ACHN (cell line): ENCODE results near the gene FAM117A.
A peak's percentile ranks its signal among the peaks of the same experiment; 100 is the strongest.

Experiments
- DNase-seq: peaks from one replicate; pipeline ENCODE4 v3.0.0-alpha.2; 2015
- in situ Hi-C: cut with HindIII; loops from 2 replicates; pipeline ENCODE4 v1.10.0; 2017; ENCODE audit warnings: low sequenced_read_pairs, low pct_ligation_motif_present, low pct_unique_long_range_greater_than_20kb

The FAM117A gene

DNA sequence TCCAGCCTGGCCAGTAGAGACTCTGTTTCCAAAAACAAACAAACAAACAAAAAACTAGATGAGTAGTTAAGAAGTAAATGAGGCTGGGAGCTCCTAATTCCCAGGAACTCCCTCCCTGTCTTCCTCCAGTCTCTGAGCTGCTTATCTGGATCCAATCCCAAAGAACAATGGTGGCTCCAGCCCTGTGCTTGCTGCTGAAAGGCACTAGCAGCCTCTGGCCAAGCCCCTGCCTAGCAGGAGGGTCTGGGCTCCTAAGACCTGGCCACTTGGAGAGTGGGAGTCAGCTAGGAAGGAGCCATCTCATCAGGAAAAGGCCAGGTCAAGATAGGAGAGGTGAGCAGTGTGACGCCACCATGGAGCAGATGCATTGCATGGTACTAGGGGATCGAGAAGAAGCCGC lies 41.9 kb downstream of the FAM117A start:
- in situ Hi-C loops = no loop called here
- DNase-seq = no peak

DNA sequence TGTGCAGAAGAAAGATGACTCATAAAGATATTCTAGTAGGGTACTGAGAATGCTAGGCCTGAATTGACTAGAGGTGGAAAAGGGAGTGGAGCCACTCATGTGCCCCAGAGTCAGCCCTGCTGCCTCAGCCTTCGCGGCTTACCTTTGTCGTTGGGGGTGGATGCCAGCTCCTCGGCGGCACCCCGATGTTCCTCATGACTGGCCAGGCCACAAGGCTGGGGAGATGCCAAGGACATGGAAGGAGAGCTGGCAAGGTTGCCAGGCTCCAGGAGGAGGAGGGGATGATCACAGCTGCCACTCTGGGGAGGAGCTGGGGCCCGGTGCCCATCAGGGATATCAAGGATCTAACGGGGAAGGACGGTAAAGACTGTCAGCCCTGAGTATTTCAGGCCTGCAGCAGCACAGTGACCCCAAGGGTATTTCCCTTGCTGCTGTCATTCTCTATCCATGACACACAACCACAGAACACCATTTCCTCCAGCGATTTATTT lies 46.5 kb downstream of the FAM117A start:
- no peak for DNase-seq
- in situ Hi-C loops = no loop called here

DNA sequence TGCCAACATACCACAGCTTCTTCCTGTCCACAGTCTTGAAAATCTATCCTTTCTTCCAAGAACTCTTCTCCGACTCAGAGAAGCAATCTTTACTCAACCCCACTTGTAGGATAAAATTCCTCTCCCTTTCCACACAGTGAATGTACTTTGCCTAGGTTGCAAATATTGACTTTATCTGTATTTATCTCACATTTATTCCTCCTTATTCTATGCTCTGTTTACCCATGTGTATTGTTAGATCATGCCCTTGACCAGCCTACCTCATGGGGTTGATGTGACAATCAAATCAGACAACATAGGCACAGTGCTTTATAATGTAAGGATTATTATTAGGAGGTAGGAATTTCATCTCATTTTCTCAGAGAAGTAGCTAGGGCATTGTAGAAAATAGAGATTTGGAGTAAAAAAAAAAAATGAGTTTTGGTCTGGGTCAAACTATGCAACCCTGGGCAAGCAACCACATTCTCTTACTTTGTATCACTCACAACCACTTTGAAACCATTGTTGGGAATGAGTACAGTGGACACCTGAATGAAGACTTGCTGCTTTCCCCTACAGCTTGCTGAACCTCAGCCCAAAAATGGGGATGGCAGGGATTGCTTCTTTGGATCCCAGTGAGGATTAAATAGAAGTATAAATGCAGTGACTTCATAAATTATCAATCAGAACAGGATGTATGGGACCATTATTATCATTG lies 47.1 kb downstream of the FAM117A start:
- in situ Hi-C loops = no loop called here
- DNase-seq = no peak

DNA sequence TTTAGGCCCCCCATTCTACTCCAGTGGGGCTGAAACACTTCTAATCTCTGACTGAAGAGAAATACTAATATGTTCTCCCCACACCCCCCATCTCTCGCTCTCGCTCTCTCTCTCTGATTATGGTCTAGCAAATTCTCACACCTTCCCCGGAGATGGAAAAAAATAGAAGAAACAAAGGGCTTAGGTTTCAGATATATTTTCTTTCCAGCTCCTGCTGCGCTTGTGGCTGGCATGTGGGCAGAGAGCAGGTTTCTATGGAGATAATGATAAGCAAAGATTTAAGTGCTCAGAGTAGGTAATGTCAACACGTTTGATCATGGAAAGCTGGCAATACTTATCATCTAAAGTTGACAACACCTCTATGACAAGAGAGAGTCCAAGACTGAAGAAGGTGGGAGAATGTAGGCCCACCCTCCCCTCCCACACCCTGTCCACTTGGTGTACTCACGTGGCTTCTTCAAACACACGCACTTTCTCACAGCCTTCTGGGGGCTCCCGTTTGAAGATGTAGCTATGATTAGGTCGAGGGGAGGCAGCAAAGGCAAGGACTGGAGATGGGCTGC lies 48.1 kb downstream of the FAM117A start:
- DNase-seq = no peak
- in situ Hi-C loops = no loop called here

DNA sequence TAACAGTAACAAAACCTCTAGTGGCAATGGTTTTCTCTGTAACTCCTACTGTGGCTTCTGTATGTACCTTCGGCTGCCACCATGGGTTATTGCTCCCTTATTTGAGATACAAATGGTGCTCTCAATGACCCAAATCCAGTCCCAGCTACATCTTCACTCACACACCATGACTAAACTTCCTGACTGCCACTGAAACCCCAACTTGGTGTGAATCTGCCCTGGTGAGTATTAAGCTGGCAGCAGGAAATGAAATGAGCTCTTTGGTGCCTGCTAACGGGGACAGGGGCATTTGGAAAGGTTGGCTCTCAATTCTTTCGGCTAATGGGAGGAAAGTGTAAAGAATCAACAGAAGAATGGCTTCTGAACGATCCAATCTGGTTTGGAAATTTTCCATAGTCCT lies 48.7 kb downstream of the FAM117A start:
- in situ Hi-C loops = no loop called here
- no peak for DNase-seq

DNA sequence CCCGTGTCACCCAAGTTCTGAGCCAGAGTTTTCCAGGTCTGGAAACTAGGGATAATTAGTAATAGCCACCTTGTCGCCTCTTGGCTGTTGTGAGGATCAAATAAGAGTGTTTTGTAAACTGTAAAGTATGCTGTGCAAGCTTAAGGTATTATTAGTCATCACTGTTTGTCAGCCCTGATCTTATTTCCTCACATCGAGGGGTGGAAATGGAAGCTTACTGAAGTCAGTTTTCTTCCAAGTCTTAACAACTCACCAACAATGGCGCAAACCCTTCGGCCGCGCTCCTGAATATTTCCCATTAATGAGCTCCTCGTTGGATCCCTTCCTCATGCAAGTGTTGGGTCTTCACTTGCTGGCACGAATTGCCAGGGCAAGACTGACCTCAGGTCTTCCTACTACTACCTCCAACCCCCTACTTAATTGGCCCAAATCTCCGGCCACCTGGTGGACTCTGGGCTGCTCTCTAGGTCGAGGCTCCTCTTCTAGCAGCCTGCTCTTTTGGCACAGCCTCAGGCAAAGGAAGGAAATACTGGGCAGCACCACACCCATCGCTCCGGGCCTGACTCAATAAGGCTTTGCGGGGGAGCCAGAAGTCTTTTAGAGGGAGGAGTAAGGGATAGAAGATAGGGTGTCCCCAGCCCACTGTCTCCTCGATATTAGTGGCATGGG lies 55.3 kb downstream of the FAM117A start:
- in situ Hi-C loops = no loop called here
- no peak for DNase-seq

DNA sequence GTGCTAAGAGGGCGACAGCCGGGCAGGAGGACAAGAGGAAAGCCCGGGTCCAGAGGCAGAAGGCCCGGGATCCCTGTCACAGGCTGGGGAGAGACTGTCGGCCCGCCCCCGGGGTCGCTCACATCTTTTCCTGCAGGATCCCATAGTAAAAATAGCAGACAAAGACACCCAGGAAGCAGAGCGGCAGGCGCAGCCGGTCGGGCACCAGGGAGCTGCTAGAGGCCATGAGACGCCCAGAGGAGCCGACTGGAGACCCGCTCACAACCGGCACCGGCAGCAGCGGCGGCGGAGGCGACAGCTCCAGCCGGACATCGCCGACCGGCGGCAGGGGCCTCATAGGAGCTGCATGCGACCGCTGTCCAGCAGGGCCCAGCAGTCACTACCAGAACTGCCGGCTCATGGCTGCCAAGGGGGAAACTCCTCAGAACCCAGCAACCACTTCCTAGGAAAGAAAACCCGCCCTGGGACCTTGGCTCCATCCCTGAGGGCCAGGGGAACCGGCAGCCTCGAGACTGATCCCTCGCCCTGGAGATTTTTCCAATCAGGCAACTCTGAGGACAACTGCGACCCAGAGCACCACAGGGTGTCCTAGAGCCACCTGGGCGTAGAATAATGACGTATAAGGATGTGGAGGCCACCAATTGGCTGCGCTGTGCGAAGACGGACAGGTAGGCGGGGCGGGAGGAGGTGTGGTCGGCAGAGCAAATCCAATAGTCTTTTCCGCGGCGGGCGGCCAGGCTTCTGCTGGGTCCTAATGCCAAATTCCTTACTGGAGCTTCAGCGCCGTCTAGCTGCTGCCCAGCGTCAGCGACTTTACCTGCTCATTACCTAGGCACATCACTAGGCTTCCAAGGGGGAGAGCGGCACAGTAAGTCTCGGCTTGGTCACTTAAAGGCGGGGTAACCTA lies 56.1 kb downstream of the FAM117A start, which contains the start of gene SLC35B1:
Gene SLC35B1, minus strand, starts transcription at position 357 of the 907 bp plus-strand sequence. Its CDS starts 131 bp downstream, at position 226.
- in situ Hi-C loops = no loop called here
- peak; percentile 99 for DNase-seq

DNA sequence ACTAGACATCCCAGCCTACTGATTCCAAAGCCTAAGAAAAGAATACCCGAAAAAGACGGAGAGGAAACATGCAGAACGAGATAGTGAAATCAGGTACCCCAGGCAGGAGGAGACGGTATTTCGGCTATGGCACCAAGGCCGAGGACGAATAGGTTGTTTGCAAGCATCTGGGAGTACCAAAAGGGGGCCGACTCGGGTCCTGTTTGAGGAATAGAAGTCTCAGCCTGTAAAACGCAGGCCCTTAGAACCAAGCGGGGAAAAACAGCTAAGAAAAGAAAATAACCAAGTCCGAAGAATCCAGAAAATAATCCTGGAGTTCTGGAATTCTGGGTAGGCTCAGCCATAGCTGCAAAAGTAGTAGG lies 56.7 kb downstream of the FAM117A start:
- in situ Hi-C loops = no loop called here
- peak; percentile 16 for DNase-seq

DNA sequence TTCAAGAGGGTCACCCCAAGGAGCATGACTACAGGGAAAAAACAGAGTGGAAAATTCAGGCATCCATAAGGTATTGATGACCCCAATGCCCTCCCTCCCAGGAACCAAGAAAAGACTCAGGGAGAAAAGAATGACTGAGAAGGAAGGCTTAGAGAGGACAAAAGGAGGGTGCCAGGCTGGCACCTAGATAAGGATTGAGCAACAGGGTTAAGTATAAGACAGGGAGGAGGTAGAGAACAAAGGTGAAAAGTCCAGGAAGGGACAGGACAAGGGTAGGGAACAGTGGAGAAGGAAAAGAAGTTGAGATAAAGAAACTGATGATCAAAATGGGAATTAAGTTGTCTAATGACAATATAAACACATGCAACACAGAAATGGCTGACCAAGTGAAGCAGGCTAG lies 58.7 kb downstream of the FAM117A start:
- DNase-seq = no peak
- in situ Hi-C loops = no loop called here

DNA sequence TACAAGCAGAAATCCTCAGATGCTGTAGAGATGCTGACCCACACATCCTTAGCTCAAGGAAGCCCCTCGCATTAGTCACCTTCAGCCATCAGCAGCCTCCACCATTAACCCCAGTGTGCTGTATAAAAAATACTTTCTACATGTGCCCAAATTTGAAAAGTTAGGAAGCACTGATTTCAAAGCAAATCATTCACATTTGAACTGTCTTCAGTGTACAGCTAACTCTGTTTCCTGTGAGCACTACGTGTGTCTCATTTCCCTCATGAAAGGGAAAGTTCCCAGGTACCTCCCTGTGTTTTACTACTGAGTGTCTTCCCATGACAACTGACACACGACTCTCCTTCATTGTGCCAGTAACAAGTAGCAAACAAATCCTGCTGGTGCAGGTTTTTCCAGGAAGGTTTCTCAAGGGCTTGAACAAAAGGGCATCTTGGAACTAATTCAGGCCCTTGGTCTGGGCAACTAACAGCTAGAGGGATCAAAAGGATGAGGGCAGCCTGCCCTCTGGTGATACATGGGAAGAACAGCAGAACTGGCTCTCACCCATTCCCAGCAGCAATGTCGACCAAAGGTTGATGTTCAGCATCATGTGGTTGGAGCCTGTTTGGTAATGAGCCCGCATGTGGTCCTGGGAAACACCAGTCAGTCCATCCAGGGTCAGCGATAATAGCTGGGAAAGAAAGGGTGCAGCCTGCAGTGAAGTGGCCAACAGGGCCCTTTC lies 60.2 kb downstream of the FAM117A start:
- DNase-seq = peak; percentile 56

DNA sequence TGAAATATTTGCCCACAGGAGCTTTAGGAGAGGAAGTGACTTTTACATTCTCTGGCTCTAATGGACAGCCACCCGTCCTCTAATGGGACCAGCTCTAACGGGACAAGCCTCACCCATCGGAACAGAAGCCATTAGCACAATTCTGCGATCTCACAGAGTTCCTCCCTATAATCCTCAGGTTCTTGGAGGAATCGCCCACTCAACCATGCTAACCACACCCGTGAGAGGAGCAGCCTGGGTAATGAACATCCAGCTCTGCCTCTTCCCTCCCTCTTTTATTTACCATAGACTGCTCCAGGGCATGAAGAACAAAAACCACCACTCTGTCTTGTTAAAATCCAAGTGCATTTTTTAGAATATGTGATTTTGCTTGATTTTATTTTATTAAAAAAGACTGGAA lies 63.0 kb downstream of the FAM117A start:
- in situ Hi-C loops = no loop called here
- DNase-seq = no peak

More for the DNA sequence above, 60.2 kb downstream of the FAM117A start:
- in situ Hi-C loops = no loop called here

DNA sequence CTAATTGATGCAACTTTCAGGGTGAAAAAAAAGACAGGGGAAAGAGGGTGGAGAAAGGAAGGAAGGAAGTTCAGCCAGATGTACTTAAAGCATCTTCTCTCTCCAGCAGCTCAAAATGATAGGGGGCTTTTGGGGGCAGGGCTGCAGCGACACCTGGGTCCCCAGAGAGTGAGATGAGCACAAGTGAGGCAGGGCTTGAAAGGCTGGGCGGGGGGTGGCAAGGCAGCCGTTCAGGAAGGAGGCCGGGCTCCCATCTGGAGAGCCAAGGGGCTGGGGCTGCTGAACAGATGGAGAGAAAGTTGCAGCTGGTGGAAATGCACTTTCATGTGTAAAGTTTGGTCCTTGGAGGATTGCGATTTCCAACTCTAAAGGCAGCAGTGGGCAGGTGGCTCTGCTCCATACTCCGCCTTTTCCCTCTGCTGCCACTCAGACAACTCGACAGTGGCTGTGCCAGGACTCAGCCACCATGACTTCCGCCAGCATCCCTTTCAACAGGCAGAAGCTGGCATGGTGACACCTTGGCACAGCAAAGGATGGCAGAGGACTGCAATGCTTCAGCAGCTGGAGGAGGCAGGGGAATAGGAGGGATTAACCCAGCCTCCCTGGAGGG lies 63.9 kb downstream of the FAM117A start:
- no peak for DNase-seq
- in situ Hi-C loops = no loop called here

DNA sequence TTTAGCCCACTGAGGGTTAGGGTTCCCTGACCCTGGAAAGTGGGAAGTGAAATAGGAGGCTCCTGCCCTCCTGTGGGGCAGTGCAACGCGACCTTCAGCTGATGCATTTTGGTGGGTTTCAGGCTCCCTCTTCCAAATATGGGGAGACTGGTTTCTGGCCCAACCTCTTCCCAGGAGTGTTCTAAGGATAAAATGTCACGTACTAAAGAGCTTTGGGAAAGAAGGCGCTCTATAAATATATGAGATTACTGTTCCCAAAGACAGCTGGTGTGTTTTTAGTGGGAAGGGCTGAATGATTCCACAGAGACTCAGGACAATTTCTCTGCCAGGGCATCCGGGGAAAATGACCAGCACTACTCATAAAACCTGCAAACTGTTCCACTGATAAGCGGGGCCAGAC lies 65.9 kb downstream of the FAM117A start:
- DNase-seq = no peak
- in situ Hi-C loops = no loop called here

DNA sequence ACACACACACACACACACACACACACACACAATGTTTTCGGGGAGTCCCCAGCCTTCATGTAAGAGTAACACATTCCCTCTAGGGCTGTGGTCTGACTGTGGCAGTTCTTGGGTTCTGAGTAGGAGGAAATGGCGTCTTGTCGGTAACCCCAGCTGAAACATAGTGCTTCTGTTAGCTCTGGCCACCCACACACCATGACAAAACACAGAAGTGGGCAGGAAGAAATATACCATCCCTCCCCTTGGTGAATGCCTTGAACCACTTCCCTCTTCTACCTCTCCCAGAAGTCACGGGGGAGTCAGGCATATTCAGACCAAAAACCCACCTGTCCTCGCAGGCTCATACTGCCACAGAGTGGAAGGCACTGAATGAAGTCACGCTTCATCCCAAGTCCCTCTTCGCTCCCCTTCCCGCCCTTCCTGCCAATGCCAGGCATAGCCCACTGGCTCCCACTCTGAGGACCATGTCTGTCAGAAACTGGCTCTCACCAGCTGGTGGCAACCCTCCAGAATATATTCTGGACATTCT lies 67.6 kb downstream of the FAM117A start:
- in situ Hi-C loops = no loop called here

DNA sequence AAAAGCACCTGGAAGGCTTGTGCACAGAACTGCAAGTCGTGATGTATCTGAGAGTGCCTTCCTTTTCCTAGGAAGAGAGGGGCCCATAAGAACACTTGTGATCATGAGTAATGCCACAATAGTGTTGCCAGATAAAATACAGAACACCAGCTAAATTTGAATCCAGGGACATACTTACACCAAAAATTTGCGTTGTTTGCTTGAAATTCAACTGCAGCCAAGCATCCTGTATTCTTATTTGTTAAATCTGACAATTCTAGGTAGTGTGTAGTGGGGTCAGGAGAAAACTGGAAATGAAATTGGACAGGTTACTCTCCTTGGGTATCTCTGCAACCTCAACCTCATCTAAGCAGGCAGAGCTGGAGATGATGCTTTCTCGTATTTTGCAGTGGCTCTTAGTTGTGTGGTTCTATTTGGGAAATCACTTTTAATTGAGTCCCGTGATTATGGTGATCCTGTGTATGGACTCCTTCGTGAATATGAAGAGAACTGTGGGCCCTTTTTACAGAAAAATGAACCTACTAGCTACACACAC lies 68.2 kb downstream of the FAM117A start:
- in situ Hi-C loops = no loop called here
- DNase-seq = no peak

More for the DNA sequence above, 67.6 kb downstream of the FAM117A start:
- DNase-seq = no peak

DNA sequence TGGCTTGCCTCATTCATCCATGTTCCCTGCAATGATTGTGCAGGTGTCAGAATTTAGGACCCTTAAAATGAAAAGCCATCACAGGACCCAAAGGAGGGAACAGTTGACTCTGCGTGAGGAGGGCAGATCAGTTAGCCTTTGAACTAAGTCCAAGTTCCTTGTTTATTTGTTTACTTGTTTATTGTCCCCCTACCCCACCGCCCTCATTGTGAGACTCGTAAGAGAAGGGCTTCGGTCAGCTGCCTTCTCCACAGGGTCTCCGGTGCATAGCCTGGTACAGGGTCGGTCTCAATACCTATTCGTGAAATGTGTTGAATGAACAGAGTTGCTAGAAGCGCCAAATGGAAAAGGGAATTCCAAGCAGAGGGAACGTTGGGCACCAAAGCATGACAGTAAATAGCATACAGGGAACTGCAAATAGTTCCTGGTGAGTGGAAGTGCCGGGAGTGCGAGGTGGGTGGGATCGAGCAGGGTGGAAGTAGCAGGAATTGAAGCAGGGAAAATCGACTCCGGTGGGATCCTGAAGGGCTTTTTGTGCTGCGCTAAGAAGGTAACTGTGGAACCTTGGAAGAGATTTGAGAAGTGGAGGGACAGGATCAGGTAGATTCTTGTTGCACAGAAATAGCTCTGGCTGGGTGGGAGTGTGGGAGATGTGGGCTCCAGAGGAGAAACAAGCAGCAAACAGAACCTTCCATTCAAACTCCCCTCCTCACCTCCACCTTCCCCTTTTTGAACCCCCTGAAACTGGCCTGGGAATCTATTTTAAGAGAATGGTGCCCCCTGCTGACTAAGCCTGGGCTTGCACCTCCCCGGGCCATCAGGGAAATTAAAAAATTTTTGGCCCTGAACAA lies 68.9 kb downstream of the FAM117A start:
- DNase-seq = peak; percentile 43
- in situ Hi-C loops = no loop called here

DNA sequence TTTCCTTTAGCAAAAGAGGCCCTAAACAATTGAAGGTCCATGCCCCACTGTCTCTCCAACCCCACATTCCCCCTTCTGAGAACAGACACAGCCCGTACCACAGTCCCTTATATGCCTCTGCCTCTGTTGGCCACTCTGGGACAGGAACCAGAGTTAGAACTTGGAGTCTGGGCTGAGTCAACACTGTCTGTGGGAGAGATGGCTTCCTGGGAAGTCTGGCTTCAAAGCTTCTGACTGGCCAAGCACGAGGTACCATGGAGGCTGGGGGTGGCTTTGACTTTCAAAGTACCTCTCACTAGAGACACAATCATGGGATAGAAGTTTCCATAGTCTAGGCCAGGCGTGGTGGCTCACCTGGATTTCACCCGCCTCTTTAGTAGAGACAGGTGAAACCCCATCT lies 71.2 kb downstream of the FAM117A start:
- DNase-seq = no peak
- in situ Hi-C loops = no loop called here
